Breast epithelium (tissue), 3 donors: ENCODE data around the gene SEC23B.

Experiments used
- POLR2A ChIP-seq: fragments of 450-650 bp; IDR thresholded peaks from one replicate; pipeline ENCODE4 v1.6.1; 2016; ENCODE audit warnings: antibody characterized with exemption, mild to moderate bottlenecking, moderate library complexity
- TF ChIP-seq, protein P1 (sequence below), 3 donors: fragments of 450-650 bp; IDR thresholded peaks; one replicate each; pipeline ENCODE4 v1.5.1; 2016 to 2017; ENCODE audit warnings: antibody characterized with exemption in 3 of 3, mild to moderate bottlenecking in 3 of 3, moderate library complexity in 3 of 3

DNA sequence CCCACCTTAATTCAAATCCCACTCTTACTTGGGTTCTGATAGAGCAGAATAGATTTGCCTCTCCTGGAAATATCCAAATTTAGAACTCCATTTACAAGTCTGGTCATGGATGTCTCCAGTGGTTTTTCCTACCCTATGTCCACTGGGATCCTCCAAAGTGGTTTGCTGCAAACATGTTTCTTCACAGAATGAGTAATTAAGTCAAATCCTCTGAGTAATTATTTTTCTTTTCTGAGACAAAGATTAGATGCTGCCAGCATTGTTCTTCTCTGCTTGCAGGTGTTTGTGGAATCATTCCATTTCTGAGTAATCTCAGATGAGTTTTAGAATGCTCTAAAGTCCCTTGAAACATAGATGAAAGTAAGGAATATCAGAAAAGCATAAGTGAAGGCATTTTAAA, 102.0 kb downstream of the SEC23B start:
- TF ChIP-seq, protein P1, sequence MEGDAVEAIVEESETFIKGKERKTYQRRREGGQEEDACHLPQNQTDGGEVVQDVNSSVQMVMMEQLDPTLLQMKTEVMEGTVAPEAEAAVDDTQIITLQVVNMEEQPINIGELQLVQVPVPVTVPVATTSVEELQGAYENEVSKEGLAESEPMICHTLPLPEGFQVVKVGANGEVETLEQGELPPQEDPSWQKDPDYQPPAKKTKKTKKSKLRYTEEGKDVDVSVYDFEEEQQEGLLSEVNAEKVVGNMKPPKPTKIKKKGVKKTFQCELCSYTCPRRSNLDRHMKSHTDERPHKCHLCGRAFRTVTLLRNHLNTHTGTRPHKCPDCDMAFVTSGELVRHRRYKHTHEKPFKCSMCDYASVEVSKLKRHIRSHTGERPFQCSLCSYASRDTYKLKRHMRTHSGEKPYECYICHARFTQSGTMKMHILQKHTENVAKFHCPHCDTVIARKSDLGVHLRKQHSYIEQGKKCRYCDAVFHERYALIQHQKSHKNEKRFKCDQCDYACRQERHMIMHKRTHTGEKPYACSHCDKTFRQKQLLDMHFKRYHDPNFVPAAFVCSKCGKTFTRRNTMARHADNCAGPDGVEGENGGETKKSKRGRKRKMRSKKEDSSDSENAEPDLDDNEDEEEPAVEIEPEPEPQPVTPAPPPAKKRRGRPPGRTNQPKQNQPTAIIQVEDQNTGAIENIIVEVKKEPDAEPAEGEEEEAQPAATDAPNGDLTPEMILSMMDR (IDR thresholded peaks at IDR 0.05): no peak
- TF ChIP-seq POLR2A: no peak
